HepG2 (cell line): Measurements from ENCODE around the gene C1QTNF12. TPM values are rescaled to one million over a fixed set of nuclear protein-coding genes. Genes with fewer than 3 reads are reported as not detected.

Experiments
- FIP1L1 ChIP-seq: fragments of 200-400 bp; formaldehyde crosslinking; IDR thresholded peaks from 2 replicates; pipeline ENCODE4 v1.6.1; 2018; ENCODE audit warnings: low read depth, mild to moderate bottlenecking, low read length, moderate library complexity, borderline replicate concordance; ENCODE audit not compliant: insufficient read depth
- HCFC1 ChIP-seq: fragments of 150-350 bp; IDR thresholded peaks from 2 replicates; pipeline ENCODE4 v1.6.1; 2014; ENCODE audit warnings: low read depth, low read length
- HMG20A ChIP-seq: IDR thresholded peaks from 2 replicates; pipeline ENCODE4 v1.6.1; 2016; ENCODE audit warnings: borderline replicate concordance
- JUN ChIP-seq: sonication (generic); formaldehyde crosslinking; IDR thresholded peaks from 2 replicates; pipeline ENCODE4 v1.4.0; 2020; ENCODE audit warnings: mild to moderate bottlenecking, missing genetic modification reagents
- MTF1 ChIP-seq: sonication (generic); formaldehyde crosslinking; IDR thresholded peaks from 2 replicates; pipeline ENCODE4 v1.5.0; 2020; ENCODE audit warnings: missing genetic modification reagents
- NONO ChIP-seq, 2 experiments: fragments of 450-650 bp in 1 of 2; sonication (generic) in 1 of 2; formaldehyde crosslinking in 1 of 2; IDR thresholded peaks in 1 of 2; conservative IDR thresholded peaks in 1 of 2; 2 replicates each; pipeline versions ENCODE4 v1.6.1 to v1.8.0; 2017 to 2022; ENCODE audit warnings: mild to moderate bottlenecking in 1 of 2, missing genetic modification reagents in 1 of 2, moderate library complexity in 1 of 2
- NR2F6 ChIP-seq, 2 experiments: IDR thresholded peaks; 2 replicates each; pipeline ENCODE4 v1.6.1; 2016; ENCODE audit warnings: antibody characterized with exemption in 1 of 2, mild to moderate bottlenecking in 1 of 2
- SNAPC2 ChIP-seq: sonication (generic); formaldehyde crosslinking; IDR thresholded peaks from 2 replicates; pipeline ENCODE4 v1.8.1; 2022; ENCODE audit warnings: mild to moderate bottlenecking, missing genetic modification reagents
- ZFP36L1 ChIP-seq: sonication (generic); formaldehyde crosslinking; IDR thresholded peaks from 2 replicates; pipeline ENCODE4 v1.8.0; 2022; ENCODE audit warnings: mild to moderate bottlenecking, missing genetic modification reagents, moderate library complexity
- ZFP41 ChIP-seq: sonication (generic); formaldehyde crosslinking; IDR thresholded peaks from 2 replicates; pipeline ENCODE4 v1.4.0; 2020; ENCODE audit warnings: mild to moderate bottlenecking, missing genetic modification reagents, borderline replicate concordance
- ZMYM4 ChIP-seq: sonication (generic); formaldehyde crosslinking; IDR thresholded peaks from 2 replicates; pipeline ENCODE4 v1.8.1; 2023; ENCODE audit warnings: mild to moderate bottlenecking, missing genetic modification reagents
- ZNF256 ChIP-seq: sonication (generic); formaldehyde crosslinking; conservative IDR thresholded peaks from 2 replicates; pipeline ENCODE4 v1.4.0; 2020; ENCODE audit warnings: missing genetic modification reagents
- ZNF317 ChIP-seq: sonication (generic); formaldehyde crosslinking; IDR thresholded peaks from 2 replicates; pipeline ENCODE4 v1.5.0; 2020; ENCODE audit warnings: mild to moderate bottlenecking, missing genetic modification reagents
- ZNF766 ChIP-seq: sonication (generic); formaldehyde crosslinking; IDR thresholded peaks from 2 replicates; pipeline ENCODE4 v1.5.0; 2020; ENCODE audit warnings: missing genetic modification reagents, borderline replicate concordance
- polyA plus RNA-seq, 8 experiments: library from polyadenylated mRNA; depleted of rRNA in 3 of 8; stranded (reverse) in 7 of 8; unstranded in 1 of 8; fragments of >200 nt; fragmentation: Illumina TruSeq in 4 of 8; extraction: Trizol in 4 of 8; gene quantifications; 2 replicates each; pipeline versions ENCODE4 v1.2.1 to v1.2.3, GENCODE V29; 2011 to 2016; ENCODE audit warnings: low read depth in 4 of 8, missing spikeins in 1 of 8, mixed read lengths in 1 of 8; ENCODE audit not compliant: insufficient read depth in 1 of 8
- total RNA-seq, 5 experiments: library from RNA; depleted of rRNA; stranded (reverse); fragments of >200 nt; fragmentation: Illumina TruSeq; extraction: Trizol; gene quantifications; 2 replicates each; pipeline ENCODE4 v1.2.3, GENCODE V29; 2016; ENCODE audit warnings: low read depth in 1 of 5
- TF ChIP-seq, protein P1 (sequence below): sonication (generic); formaldehyde crosslinking; IDR thresholded peaks from 2 replicates; pipeline ENCODE4 v1.5.1; 2020; ENCODE audit warnings: mild to moderate bottlenecking, missing genetic modification reagents, borderline replicate concordance
- TF ChIP-seq, protein P2 (sequence below): IDR thresholded peaks from 2 replicates; pipeline ENCODE4 v1.6.1; 2012; ENCODE audit warnings: low read length, improper control_type of control experiment
- TF ChIP-seq, protein P3 (sequence below): sonication (generic); formaldehyde crosslinking; conservative IDR thresholded peaks from 2 replicates; pipeline ENCODE4 v1.4.0; 2020; ENCODE audit warnings: missing genetic modification reagents
- TF ChIP-seq, protein P4 (sequence below): sonication (generic); formaldehyde crosslinking; IDR thresholded peaks from 2 replicates; pipeline ENCODE4 v1.5.0; 2020; ENCODE audit warnings: missing genetic modification reagents, mild to moderate bottlenecking, borderline replicate concordance
- TF ChIP-seq, protein P5 (sequence below): sonication (generic); formaldehyde crosslinking; conservative IDR thresholded peaks from 2 replicates; pipeline ENCODE4 v1.8.0; 2022; ENCODE audit warnings: mild to moderate bottlenecking, moderate library complexity, missing genetic modification reagents

Gene C1QTNF12
- total and polyA plus RNA-seq, 2 of the 13 experiments (the other 11 are each of a cell fraction or from before 2014, with no cell fraction given): 0.18 to 0.64 TPM

DNA sequence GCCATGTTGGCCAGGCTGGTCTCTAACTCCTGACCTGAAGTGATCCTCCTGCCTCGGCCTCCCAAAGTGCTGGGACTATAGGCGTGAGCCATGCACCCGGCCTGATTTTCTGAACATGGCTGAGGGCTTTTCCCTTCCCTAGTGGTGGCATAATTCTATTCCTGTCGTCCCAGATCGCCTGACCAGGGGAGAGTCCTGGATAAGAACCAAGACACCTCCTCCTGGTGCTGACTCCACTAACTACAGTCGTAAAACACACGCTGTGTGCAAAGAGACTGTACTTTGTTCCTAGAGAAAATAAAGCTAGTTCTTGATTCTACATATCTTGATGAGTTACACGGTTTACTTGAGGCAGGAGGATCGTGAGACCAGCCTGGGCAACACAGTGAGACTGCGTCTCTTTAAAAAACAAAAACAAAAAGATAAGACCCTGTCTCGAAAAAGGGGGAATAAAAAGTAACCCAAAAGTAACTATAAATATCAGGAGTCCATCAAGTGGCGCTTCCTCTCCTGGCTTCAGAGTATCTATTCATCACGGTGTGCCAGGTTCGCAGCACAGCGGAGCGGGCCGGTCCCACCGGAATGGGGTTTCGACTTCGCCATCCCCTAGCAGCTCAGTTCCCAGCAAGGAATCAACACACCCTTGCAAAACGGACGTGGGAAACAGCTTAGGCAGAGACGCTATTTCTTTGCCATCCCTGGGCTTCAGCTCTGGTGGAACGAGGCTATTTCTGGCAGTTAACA is 15.7 kb downstream of the C1QTNF12 start (continued):
- TF ChIP-seq HMG20A (CRISPR knock-in tag): no peak
- TF ChIP-seq ZMYM4 (CRISPR knock-in tag): no peak
- no peak for TF ChIP-seq SNAPC2 (CRISPR knock-in tag)
- TF ChIP-seq JUN (CRISPR knock-in tag): no peak
- TF ChIP-seq ZNF317: no peak
- TF ChIP-seq HCFC1: no peak
- TF ChIP-seq, protein P1, sequence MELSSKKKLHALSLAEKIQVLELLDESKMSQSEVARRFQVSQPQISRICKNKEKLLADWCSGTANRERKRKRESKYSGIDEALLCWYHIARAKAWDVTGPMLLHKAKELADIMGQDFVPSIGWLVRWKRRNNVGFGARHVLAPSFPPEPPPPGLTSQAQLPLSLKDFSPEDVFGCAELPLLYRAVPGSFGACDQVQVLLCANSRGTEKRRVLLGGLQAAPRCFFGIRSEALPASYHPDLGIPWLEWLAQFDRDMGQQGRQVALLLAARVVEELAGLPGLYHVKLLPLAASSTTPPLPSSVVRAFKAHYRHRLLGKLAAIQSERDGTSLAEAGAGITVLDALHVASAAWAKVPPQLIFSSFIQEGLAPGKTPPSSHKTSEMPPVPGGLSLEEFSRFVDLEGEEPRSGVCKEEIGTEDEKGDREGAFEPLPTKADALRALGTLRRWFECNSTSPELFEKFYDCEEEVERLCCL (CRISPR knock-in tag): no peak
- TF ChIP-seq, protein P2, sequence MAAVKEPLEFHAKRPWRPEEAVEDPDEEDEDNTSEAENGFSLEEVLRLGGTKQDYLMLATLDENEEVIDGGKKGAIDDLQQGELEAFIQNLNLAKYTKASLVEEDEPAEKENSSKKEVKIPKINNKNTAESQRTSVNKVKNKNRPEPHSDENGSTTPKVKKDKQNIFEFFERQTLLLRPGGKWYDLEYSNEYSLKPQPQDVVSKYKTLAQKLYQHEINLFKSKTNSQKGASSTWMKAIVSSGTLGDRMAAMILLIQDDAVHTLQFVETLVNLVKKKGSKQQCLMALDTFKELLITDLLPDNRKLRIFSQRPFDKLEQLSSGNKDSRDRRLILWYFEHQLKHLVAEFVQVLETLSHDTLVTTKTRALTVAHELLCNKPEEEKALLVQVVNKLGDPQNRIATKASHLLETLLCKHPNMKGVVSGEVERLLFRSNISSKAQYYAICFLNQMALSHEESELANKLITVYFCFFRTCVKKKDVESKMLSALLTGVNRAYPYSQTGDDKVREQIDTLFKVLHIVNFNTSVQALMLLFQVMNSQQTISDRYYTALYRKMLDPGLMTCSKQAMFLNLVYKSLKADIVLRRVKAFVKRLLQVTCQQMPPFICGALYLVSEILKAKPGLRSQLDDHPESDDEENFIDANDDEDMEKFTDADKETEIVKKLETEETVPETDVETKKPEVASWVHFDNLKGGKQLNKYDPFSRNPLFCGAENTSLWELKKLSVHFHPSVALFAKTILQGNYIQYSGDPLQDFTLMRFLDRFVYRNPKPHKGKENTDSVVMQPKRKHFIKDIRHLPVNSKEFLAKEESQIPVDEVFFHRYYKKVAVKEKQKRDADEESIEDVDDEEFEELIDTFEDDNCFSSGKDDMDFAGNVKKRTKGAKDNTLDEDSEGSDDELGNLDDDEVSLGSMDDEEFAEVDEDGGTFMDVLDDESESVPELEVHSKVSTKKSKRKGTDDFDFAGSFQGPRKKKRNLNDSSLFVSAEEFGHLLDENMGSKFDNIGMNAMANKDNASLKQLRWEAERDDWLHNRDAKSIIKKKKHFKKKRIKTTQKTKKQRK: no peak
- TF ChIP-seq NR2F6 (IDR thresholded peaks at IDR 0.05): no peak
- no peak for TF ChIP-seq NR2F6 (CRISPR knock-in tag; IDR thresholded peaks at IDR 0.05)
- TF ChIP-seq, protein P3, sequence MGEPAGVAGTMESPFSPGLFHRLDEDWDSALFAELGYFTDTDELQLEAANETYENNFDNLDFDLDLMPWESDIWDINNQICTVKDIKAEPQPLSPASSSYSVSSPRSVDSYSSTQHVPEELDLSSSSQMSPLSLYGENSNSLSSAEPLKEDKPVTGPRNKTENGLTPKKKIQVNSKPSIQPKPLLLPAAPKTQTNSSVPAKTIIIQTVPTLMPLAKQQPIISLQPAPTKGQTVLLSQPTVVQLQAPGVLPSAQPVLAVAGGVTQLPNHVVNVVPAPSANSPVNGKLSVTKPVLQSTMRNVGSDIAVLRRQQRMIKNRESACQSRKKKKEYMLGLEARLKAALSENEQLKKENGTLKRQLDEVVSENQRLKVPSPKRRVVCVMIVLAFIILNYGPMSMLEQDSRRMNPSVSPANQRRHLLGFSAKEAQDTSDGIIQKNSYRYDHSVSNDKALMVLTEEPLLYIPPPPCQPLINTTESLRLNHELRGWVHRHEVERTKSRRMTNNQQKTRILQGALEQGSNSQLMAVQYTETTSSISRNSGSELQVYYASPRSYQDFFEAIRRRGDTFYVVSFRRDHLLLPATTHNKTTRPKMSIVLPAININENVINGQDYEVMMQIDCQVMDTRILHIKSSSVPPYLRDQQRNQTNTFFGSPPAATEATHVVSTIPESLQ: no peak
- TF ChIP-seq ZNF766 (CRISPR knock-in tag): no peak
- TF ChIP-seq NONO (IDR thresholded peaks at IDR 0.05): no peak
- no peak; the same call in 1 of the 2 replicates for TF ChIP-seq NONO (CRISPR knock-in tag; conservative IDR thresholded peaks at IDR 0.05)
- no peak for TF ChIP-seq ZNF256 (CRISPR knock-in tag)
- 0 out of 2 replicates have a peak, but pooled peaks have one; percentile 41 for TF ChIP-seq ZFP36L1 (CRISPR knock-in tag)
- TF ChIP-seq, protein P4, sequence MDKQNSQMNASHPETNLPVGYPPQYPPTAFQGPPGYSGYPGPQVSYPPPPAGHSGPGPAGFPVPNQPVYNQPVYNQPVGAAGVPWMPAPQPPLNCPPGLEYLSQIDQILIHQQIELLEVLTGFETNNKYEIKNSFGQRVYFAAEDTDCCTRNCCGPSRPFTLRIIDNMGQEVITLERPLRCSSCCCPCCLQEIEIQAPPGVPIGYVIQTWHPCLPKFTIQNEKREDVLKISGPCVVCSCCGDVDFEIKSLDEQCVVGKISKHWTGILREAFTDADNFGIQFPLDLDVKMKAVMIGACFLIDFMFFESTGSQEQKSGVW (CRISPR knock-in tag): no peak
- no peak for TF ChIP-seq FIP1L1
- no peak for TF ChIP-seq ZFP41 (CRISPR knock-in tag)
- TF ChIP-seq, protein P5, sequence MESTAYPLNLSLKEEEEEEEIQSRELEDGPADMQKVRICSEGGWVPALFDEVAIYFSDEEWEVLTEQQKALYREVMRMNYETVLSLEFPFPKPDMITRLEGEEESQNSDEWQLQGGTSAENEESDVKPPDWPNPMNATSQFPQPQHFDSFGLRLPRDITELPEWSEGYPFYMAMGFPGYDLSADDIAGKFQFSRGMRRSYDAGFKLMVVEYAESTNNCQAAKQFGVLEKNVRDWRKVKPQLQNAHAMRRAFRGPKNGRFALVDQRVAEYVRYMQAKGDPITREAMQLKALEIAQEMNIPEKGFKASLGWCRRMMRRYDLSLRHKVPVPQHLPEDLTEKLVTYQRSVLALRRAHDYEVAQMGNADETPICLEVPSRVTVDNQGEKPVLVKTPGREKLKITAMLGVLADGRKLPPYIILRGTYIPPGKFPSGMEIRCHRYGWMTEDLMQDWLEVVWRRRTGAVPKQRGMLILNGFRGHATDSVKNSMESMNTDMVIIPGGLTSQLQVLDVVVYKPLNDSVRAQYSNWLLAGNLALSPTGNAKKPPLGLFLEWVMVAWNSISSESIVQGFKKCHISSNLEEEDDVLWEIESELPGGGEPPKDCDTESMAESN (CRISPR knock-in tag): no peak
- 0 out of 2 replicates have a peak, but pooled peaks have one; percentile 27 for TF ChIP-seq MTF1 (CRISPR knock-in tag)
